GM13976 (cell line): ENCODE measurements around the gene GALR2.

ENCODE experiments used
- DNase-seq: peaks from one replicate; pipeline ENCODE4 v3.0.0; 2012; ENCODE audit warnings: low spot score
- in situ Hi-C: fragments of 300-500 bp; cut with MboI; formaldehyde crosslinking; loops from one replicate; pipeline ENCODE4 v1.12.0; 2022; ENCODE audit warnings: low sequenced_read_pairs, mixed read lengths, inconsistent platforms; ENCODE audit not compliant: unreplicated experiment
- TF ChIP-seq, protein P1 (sequence below): IDR thresholded peaks from 2 replicates; pipeline ENCODE4 v1.5.1; 2012; ENCODE audit warnings: borderline replicate concordance, mild to moderate bottlenecking; ENCODE audit not compliant: insufficient read depth; ENCODE audit errors: extremely low read depth, missing control alignments, control extremely low read depth

GALR2 gene

DNA sequence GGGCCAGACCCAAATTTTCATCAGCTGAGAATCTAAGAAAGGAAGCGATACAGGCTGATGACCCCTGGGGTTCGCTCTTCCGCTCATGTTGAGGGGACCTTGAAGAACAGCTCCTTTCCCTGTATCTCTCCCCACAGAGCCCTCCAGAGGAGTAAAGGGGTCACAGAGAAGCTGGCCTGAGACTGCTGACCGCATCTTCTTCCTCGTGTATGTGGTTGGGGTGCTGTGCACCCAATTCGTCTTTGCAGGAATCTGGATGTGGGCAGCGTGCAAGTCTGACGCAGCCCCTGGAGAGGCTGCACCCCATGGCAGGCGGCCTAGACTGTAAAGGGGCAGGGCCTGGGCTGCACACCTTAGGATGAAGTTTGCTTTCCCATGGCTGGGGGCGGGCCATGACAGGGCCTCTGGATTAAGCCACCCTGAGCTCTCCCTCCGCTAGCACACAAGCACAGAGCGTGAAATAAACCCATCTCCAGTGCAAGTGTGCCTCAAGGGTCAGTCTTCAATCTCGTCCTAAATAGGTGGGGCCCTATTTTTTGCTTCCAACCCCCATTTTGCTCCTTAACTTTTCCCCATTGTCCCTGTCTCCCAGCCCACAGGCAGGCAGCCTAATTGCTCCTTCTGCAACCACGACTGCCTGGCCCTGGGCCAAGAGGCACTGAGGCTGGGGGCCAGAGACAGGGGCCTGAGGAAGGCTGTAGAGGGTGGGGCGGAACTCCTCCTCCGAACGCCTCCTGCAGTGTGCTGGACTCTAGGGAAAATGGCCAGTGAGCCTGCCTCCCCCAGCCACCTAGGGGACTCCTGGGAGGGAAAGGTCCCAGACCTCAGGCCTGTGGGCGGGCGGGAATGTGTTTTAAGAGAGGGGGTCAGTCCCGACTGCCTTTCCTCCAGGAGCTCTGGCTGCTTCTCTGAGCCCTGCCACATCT lies 8.0 kb downstream of the GALR2 start:
- TF ChIP-seq, protein P1, sequence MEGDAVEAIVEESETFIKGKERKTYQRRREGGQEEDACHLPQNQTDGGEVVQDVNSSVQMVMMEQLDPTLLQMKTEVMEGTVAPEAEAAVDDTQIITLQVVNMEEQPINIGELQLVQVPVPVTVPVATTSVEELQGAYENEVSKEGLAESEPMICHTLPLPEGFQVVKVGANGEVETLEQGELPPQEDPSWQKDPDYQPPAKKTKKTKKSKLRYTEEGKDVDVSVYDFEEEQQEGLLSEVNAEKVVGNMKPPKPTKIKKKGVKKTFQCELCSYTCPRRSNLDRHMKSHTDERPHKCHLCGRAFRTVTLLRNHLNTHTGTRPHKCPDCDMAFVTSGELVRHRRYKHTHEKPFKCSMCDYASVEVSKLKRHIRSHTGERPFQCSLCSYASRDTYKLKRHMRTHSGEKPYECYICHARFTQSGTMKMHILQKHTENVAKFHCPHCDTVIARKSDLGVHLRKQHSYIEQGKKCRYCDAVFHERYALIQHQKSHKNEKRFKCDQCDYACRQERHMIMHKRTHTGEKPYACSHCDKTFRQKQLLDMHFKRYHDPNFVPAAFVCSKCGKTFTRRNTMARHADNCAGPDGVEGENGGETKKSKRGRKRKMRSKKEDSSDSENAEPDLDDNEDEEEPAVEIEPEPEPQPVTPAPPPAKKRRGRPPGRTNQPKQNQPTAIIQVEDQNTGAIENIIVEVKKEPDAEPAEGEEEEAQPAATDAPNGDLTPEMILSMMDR: no peak
- DNase-seq: peak; percentile 28
- in situ Hi-C loops: no loop called here

DNA sequence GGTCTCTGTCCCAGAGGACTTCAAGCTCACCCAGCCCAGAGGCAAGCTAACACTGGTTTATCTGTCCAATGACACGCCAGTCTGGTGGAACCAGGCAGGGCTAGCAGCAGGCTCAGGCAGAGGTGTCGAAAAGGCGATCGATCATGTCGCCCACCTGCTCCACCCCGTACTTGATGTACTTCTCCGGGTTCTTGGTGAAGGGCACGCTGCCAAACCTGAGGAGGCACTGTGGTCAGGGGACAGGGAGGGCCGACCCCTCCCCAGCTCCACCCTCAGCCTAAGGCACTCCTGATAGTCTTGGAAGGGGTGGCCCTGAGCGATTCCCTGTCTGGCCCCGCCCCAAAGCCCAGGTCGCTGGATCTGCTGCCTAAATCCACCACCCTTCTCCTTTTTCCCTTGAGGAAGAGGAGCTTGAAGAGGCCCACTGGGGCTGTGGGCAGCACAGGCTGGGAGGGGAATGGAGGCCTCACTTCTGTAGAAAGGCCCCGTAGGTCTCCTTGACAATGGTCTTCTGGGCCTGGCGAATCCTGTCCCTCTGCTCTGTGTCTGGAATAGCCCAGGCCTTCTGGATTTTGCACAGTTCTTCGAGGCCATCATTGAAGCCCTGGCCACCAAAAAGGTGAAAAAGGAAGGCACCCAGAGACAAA lies 9.1 kb downstream of the GALR2 start:
- in situ Hi-C loops: no loop called here
- peak; percentile 18 for DNase-seq
- TF ChIP-seq, protein P1: no peak

DNA sequence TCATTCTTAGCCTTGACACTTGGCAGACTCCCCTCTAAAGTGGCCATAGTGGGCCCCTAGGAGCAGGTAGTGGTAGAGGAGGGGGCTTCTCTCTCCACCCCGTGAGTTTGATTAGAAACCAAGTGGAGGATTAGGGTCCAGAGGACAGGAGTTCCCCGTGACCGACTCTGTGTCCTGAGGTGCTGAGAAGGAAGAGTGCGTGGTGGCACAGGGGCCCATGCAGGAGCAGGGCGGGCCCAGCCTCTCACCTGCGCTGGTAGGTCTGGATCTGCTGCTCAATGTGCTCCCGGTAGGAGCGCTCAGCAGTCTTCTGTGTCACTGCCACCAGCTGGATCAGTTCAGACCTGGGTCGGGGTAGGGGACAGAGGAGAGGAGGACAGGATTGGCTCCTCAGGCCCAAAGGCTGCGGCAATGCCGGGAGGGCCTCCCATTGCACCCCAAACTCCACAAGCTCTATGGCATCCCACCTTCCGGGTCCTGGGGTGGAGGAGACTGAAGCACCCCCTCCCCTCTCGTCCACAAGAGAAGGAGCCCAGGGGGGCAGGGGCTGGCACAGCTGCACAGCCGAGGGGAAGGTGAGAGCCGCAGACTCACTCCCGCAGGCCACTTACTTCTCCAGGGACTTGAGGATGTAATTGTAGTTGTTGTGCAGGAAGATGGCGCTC lies 10.6 kb downstream of the GALR2 start:
- TF ChIP-seq, protein P1: no peak
- in situ Hi-C loops: no loop called here
- no peak for DNase-seq

DNA sequence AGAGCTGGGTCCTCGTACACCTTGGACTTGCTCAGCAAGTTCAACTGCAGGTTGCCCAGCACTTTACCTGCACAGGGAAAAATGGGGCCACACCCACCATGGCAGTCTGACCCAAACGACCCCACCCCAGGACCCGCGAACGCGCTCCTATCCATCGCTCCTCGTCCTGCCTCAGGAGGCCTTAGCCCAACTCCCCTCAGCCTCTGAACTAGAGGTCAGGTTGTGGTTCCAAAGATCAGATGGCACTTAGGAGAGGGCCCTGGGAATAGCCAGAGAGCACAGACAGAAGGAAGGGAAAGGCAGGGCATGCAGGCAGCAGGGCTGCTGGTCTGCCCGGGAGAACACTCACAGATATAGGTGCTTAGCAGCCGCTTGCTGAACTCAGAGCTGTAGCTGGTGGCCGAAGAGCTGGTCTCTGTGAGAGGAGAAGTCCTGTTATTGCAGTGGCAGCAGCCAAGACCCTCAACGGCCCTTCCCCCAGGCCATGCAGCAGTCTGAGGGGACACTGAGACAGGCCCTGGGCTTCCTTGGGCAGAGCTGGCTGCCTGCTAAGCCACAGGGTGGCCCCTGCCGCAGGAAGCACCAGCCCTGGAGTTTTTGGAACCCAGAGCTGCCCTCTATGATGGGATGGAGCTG lies 11.3 kb downstream of the GALR2 start:
- DNase-seq: peak; percentile 17
- in situ Hi-C loops: no loop called here

DNA sequence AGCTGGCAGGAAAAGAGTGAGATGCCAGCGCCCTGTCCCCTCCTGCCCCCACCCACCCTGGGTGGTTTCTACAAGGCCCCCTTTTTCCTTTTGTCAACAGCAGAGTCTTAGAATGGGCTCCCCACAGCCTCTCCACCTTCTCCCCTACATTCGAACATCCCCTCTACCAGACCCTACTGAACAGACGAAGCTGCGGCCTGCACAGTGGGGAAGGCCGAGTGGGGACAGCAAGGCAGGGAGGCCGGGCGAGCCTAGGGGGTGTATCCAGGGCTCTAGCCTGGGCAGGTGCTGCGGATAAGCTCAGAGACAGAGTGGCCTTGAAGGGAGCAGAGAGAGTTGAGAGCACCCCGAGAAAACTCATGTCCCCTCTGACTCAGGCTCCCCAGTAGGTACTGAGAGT lies 11.8 kb downstream of the GALR2 start:
- peak; percentile 18 for DNase-seq
- in situ Hi-C loops: no loop called here
- TF ChIP-seq, protein P1: no peak

More for the DNA sequence above, 11.3 kb downstream of the GALR2 start:
- TF ChIP-seq, protein P1: no peak

DNA sequence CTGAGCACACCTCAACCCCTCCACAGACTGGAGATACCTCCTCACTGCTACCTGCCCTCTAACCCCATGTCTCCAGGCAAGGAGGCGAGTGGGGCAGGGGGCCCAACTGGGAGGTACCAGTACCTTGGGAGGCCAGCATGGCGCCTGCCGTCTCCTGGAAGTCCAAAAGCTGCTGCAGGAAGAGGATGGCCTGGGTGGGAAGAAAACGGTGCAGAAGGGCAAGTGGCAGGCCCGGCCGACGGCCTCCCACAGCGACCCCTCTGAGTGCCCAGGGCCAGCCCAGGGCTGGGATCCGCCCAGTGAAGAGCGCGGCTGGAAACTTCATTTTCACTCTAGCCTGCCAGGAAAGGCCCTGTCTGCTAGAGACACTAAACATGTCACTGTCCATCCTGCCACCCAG lies 12.9 kb downstream of the GALR2 start:
- TF ChIP-seq, protein P1: no peak
- DNase-seq: no peak
- in situ Hi-C loops: no loop called here
